Measurements from ENCODE around the gene SYNDIG1L.

DNA sequence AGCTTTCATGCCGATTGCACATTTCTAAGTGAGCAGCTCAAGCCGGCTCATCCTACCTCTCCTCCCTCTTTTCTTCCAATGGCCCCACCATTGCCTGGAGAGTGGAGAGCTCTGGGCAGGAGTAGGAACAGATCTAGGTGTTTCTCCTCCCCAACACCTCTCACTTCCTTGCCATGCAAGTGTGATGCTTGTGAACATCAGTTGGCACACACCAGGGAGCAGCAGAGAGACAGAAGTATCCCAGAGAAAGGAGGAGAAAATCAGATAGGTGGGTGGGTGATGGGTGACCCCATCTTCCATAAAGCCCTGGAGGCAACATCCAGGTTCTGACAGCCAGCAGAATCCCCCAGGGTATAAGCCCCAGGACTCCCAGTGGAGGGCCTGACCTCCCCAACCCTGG is 39.3 kb upstream of the SYNDIG1L start:
- TF ChIP-seq EZH2phosphoT487 (IDR thresholded peaks at IDR 0.05; ENCODE audit: low read length): no peak
- TF ChIP-seq, protein P1, sequence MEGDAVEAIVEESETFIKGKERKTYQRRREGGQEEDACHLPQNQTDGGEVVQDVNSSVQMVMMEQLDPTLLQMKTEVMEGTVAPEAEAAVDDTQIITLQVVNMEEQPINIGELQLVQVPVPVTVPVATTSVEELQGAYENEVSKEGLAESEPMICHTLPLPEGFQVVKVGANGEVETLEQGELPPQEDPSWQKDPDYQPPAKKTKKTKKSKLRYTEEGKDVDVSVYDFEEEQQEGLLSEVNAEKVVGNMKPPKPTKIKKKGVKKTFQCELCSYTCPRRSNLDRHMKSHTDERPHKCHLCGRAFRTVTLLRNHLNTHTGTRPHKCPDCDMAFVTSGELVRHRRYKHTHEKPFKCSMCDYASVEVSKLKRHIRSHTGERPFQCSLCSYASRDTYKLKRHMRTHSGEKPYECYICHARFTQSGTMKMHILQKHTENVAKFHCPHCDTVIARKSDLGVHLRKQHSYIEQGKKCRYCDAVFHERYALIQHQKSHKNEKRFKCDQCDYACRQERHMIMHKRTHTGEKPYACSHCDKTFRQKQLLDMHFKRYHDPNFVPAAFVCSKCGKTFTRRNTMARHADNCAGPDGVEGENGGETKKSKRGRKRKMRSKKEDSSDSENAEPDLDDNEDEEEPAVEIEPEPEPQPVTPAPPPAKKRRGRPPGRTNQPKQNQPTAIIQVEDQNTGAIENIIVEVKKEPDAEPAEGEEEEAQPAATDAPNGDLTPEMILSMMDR (IDR thresholded peaks at IDR 0.05; ENCODE audit: low read length): no peak
